ENCODE results near the gene SGTB. TPM values are rescaled to one million over a fixed set of nuclear protein-coding genes. Genes with fewer than 3 reads are reported as not detected.
"Not testable (repeated sequence)": the region's sequence is repeated elsewhere in the genome, so short reads cannot be mapped to it uniquely, and the experiment has no call there.

SGTB gene
- total and polyA plus RNA-seq, 2 donors from 2014 or later: 1.6 to 8.8 TPM

DNA sequence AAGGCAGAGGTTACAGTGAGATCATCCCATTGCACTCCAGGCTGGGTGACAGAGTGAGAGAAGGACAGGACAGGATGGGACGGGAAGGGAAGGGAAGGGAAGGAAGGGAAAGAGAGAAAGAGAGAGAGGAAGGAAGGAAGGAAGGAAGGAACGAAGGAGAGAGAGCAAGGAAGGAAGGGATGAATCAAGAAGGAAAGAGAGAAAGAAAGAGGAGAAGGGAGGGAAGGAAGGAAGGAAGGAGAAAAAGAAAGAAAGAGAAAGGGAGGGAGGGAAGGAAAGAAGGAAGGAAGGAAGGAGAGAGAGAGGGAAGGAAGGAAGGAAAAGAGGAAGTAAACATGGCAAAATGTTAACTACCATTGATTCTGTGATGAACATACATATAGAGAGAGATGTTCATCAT is 28.8 kb downstream of the SGTB start:
- H3K9ac ChIP-seq (ENCODE audit: low read length in 3 of 3): no peak overlapping the region
- no peak for DNase-seq
- no peaks in the 10 kb centered on the region for H3K27me3 ChIP-seq (ENCODE audit: control insufficient read depth, insufficient read depth, low read length)
- no peaks in the 10 kb centered on the region for H3K9me3 ChIP-seq (ENCODE audit: control insufficient read depth in 2 of 3, insufficient read depth in 1 of 3, low read length in 3 of 3)
- H3K27ac ChIP-seq (ENCODE audit: low read depth in 2 of 2, low read length in 2 of 2): no peak overlapping the region
- no peak overlapping the region for H3K4me3 ChIP-seq (ENCODE audit: low read length in 3 of 3)
- TF ChIP-seq, protein P1, sequence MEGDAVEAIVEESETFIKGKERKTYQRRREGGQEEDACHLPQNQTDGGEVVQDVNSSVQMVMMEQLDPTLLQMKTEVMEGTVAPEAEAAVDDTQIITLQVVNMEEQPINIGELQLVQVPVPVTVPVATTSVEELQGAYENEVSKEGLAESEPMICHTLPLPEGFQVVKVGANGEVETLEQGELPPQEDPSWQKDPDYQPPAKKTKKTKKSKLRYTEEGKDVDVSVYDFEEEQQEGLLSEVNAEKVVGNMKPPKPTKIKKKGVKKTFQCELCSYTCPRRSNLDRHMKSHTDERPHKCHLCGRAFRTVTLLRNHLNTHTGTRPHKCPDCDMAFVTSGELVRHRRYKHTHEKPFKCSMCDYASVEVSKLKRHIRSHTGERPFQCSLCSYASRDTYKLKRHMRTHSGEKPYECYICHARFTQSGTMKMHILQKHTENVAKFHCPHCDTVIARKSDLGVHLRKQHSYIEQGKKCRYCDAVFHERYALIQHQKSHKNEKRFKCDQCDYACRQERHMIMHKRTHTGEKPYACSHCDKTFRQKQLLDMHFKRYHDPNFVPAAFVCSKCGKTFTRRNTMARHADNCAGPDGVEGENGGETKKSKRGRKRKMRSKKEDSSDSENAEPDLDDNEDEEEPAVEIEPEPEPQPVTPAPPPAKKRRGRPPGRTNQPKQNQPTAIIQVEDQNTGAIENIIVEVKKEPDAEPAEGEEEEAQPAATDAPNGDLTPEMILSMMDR (IDR thresholded peaks at IDR 0.05; ENCODE audit: borderline replicate concordance, extremely low read depth, insufficient read depth): no peak
- FAIRE-seq: no peak
- H3K4me1 ChIP-seq (ENCODE audit: control insufficient read depth in 2 of 3, insufficient read depth in 2 of 3, low read depth in 1 of 3, low read length in 3 of 3): peaks cover 0 to 2% (median 0%) of the 10 kb centered on the region in 3 donors
- H3K36me3 ChIP-seq (ENCODE audit: control insufficient read depth in 2 of 3, insufficient read depth in 3 of 3, low read length in 3 of 3): no peaks in the 10 kb centered on the region
- intact Hi-C loops (cut with DNase I): no loop called here

- Histone ChIP-seq H3K36me3 (ENCODE audit: control insufficient read depth in 2 of 3, insufficient read depth in 3 of 3, low read length in 3 of 3) (peaks cover 0 to 4% (median 0%) of the 10 kb centered on the region in 3 donors), H3K27me3 (ENCODE audit: control insufficient read depth, insufficient read depth, low read length) (no peaks in the 10 kb centered on the region), H3K4me1 (ENCODE audit: control insufficient read depth in 2 of 3, insufficient read depth in 2 of 3, low read depth in 1 of 3, low read length in 3 of 3) (no peaks in the 10 kb centered on the region), H3K9ac (ENCODE audit: low read length in 3 of 3) (no peak overlapping the region), H3K27ac (ENCODE audit: low read depth in 2 of 2, low read length in 2 of 2) (no peak overlapping the region), H3K9me3 (ENCODE audit: control insufficient read depth in 2 of 3, insufficient read depth in 1 of 3, low read length in 3 of 3) (no peaks in the 10 kb centered on the region), H3K4me3 (ENCODE audit: low read length in 3 of 3) (no peak overlapping the region)
- DNase-seq (no peak), FAIRE-seq (no peak)
- TF ChIP-seq, protein P1 (IDR thresholded peaks at IDR 0.05; ENCODE audit: borderline replicate concordance, extremely low read depth, insufficient read depth): no peak
- intact Hi-C loops (cut with DNase I): no loop called here
These were observed 39.8 kb downstream of the SGTB start for GRCh38 chr5:65682148-65682547.

GRCh38 chr5:65676056-65676455 is 45.9 kb downstream of the SGTB start:
- intact Hi-C loops (cut with DNase I); H3K9ac ChIP-seq (ENCODE audit: low read length in 3 of 3); H3K27me3 ChIP-seq (ENCODE audit: control insufficient read depth, insufficient read depth, low read length); H3K36me3 ChIP-seq (ENCODE audit: control insufficient read depth in 2 of 3, insufficient read depth in 3 of 3, low read length in 3 of 3); FAIRE-seq; H3K9me3 ChIP-seq (ENCODE audit: control insufficient read depth in 2 of 3, insufficient read depth in 1 of 3, low read length in 3 of 3); DNase-seq; H3K4me1 ChIP-seq (ENCODE audit: control insufficient read depth in 2 of 3, insufficient read depth in 2 of 3, low read depth in 1 of 3, low read length in 3 of 3); H3K4me3 ChIP-seq (ENCODE audit: low read length in 3 of 3); H3K27ac ChIP-seq (ENCODE audit: low read depth in 2 of 2, low read length in 2 of 2): not testable (repeated sequence)

DNA sequence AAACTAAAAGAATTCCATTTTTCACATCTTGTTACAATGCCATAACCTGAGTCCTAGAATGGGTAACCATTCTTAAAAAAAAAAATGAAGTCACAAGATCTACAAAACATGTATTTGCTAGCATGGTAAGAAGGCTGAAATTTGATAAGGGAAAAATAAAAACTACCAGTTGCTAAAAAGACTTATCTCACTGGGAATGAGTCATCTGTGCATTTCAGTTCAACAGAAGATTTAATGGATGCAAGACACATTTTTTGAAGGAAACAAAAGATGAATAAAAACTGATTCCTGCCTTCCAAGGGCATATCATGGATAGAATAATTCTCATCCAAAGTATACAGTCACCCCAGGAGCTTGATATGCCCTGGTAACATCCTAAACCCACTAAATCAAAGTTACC is 47.2 kb downstream of the SGTB start:
- DNase-seq (no peak), FAIRE-seq (no peak)
- intact Hi-C loops (cut with DNase I): no loop called here
- no peak overlapping the region for H3K27ac ChIP-seq (ENCODE audit: low read depth in 2 of 2, low read length in 2 of 2)
- TF ChIP-seq, protein P1 (IDR thresholded peaks at IDR 0.05; ENCODE audit: borderline replicate concordance, extremely low read depth, insufficient read depth): no peak
- no peaks in the 10 kb centered on the region for H3K27me3 ChIP-seq (ENCODE audit: control insufficient read depth, insufficient read depth, low read length)
- H3K4me3 ChIP-seq (ENCODE audit: low read length in 3 of 3): no peak overlapping the region
- no peaks in the 10 kb centered on the region for H3K36me3 ChIP-seq (ENCODE audit: control insufficient read depth in 2 of 3, insufficient read depth in 3 of 3, low read length in 3 of 3)
- no peaks in the 10 kb centered on the region for H3K4me1 ChIP-seq (ENCODE audit: control insufficient read depth in 2 of 3, insufficient read depth in 2 of 3, low read depth in 1 of 3, low read length in 3 of 3)
- no peaks in the 10 kb centered on the region for H3K9me3 ChIP-seq (ENCODE audit: control insufficient read depth in 2 of 3, insufficient read depth in 1 of 3, low read length in 3 of 3)
- H3K9ac ChIP-seq (ENCODE audit: low read length in 3 of 3): no peak overlapping the region

Measured in kidney (tissue), 14 donors.